Astrocyte of the cerebellum (primary cell): Measurements from ENCODE around the gene CARS1.

Experiments used
- DNase-seq: peaks from one replicate; pipeline ENCODE4 v3.0.0-alpha.2; 2011; ENCODE audit warnings: low read depth
- H3K4me3 ChIP-seq: 2 replicates; pipeline ENCODE4 v1.5.1; 2011; ENCODE audit warnings: mild to moderate bottlenecking, low read depth, low read length, moderate library complexity
- in situ Hi-C: cut with HindIII; loops from 2 replicates; pipeline ENCODE4 v1.10.0; 2017; ENCODE audit warnings: low sequenced_read_pairs
- TF ChIP-seq, protein P1 (sequence below): IDR thresholded peaks from 2 replicates; pipeline ENCODE4 v1.5.1; 2012; ENCODE audit warnings: low read length, low read depth, moderate library complexity, mild to moderate bottlenecking; ENCODE audit errors: missing control alignments

The CARS1 gene

DNA sequence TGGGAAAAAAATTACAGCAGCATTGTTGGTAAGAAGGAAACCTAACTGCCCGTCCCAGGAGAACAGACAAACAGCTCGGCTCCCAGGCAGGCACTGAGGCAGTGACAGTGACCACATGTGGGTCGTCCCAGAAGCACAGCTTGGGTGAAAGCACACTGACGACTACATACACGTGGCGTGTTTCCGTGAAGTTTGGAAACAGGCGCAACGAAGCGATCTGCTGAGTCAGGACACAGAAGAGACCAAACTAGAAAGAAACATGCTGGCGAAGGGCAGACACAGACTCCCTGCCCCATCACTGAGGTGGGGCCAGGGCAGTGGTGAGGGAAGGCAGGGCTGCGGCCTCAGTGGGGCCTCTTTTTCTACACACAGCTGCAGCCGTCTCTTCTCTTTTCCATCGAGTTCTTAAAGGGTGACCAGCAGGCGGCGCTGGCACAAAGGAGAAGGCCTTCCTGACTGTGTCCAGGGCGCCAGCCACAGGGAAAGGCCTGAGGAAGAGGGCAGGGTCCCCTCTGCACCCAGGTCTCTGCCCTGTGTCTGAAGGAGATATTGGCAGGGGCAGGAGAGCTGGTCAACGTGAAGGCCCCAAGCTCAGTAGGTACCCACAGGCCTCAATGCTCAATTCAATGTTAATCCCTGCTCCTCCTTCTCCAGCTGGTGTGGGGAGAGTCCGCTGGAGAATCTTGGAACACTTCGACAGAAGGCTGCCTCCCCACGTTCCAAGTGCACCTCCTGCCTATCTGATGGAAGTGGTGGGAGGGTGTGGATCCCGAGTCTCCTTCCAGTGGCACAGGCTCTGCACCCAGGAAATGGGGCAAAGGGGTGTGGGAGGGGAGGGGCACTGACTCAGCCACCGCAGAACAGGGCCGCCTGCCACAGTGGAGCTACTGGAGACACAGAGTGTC lies 19.9 kb downstream of the CARS1 start:
- in situ Hi-C loops = loop anchor here (5.0 kb wide), 2 partner anchors 70 to 85 kb away; no protein-coding TSS in a partner anchor
- TF ChIP-seq, protein P1, sequence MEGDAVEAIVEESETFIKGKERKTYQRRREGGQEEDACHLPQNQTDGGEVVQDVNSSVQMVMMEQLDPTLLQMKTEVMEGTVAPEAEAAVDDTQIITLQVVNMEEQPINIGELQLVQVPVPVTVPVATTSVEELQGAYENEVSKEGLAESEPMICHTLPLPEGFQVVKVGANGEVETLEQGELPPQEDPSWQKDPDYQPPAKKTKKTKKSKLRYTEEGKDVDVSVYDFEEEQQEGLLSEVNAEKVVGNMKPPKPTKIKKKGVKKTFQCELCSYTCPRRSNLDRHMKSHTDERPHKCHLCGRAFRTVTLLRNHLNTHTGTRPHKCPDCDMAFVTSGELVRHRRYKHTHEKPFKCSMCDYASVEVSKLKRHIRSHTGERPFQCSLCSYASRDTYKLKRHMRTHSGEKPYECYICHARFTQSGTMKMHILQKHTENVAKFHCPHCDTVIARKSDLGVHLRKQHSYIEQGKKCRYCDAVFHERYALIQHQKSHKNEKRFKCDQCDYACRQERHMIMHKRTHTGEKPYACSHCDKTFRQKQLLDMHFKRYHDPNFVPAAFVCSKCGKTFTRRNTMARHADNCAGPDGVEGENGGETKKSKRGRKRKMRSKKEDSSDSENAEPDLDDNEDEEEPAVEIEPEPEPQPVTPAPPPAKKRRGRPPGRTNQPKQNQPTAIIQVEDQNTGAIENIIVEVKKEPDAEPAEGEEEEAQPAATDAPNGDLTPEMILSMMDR = peak; percentile 80
- DNase-seq = peak; percentile 48
- no peak overlapping the region for H3K4me3 ChIP-seq

- in situ Hi-C loops = loop anchor here (5.0 kb wide), 2 partner anchors 71 to 84 kb away; no protein-coding TSS in a partner anchor
- H3K4me3 ChIP-seq = no peak overlapping the region
- TF ChIP-seq, protein P1 = no peak
- no peak for DNase-seq
These were observed 20.8 kb downstream of the CARS1 start for GRCh38 chr11:3036419-3036818.

GRCh38 chr11:3035333-3035732 lies 21.9 kb downstream of the CARS1 start:
- in situ Hi-C loops = loop anchor here (5.0 kb wide), 2 partner anchors 72 to 83 kb away; no protein-coding TSS in a partner anchor
- TF ChIP-seq, protein P1 = no peak
- no peak for DNase-seq
- no peak overlapping the region for H3K4me3 ChIP-seq

GRCh38 chr11:3030289-3031070 lies 26.7 kb downstream of the CARS1 start:
- in situ Hi-C loops = no loop called here
- TF ChIP-seq, protein P1 = no peak
- H3K4me3 ChIP-seq = no peak overlapping the region
- no peak for DNase-seq

- no peak for DNase-seq
- in situ Hi-C loops = no loop called here
- TF ChIP-seq, protein P1 = no peak
- no peak overlapping the region for H3K4me3 ChIP-seq
These were observed 28.4 kb downstream of the CARS1 start for GRCh38 chr11:3028813-3029212.

DNA sequence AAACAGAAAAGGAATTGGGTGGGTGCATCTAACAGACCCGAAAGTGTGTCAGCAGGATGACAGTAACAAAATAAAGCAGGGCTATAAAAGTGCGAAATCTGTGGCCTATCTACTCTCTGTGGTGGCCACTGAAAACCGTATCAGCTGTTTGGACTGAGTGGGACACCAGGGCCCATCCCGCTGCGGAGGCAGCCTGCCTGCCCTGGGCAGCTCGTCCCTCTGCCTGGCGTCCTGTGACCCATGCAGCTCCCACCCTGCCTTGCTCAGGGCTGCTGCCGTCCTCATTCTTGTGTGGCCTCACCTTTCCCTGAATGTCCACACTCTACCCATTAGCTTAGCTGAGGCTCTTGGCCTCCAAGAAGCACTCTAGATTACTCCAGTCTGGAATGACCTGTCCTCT lies 30.4 kb downstream of the CARS1 start:
- no peak overlapping the region for H3K4me3 ChIP-seq
- DNase-seq = no peak
- TF ChIP-seq, protein P1 = no peak
- in situ Hi-C loops = no loop called here
